ENCODE results near the gene SEC22B. TPM values are rescaled to one million over a fixed set of nuclear protein-coding genes. Genes with fewer than 3 reads are reported as not detected.
"Not testable (repeated sequence)": the region's sequence is repeated elsewhere in the genome, so short reads cannot be mapped to it uniquely, and the experiment has no call there.

SEC22B gene
- total and polyA plus RNA-seq, 7 donors, result 14.2 to 26.9 (median 24.0) TPM

DNA sequence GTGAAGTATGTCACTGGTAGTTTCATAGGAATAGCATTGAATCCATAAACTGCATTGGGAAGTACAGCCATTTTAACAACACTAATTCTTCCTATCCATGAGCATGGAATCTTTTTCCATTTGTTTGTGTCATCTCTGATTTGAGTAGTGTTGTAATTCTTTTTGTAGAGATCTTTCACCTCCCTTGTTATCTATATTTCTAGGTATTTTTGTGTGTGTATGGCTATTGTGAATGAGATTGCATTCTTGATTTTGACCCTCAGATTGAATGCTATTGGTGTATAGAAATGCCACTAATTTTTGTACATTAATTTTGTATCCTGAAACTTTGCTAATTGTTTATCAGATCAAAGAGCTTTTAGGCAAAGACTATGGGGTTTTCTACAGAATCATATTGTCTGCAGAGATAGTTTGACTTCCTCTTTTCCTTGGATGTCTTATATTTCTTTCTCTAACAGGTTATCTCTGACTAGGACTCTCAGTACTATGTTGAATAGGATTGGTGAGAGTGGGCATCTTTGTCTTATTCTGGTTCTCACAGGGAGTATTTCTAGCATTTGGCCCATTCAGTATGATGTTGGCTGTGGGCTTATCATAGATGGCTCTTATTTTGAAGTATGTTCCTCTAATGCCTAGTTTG lies 26.8 kb downstream of the SEC22B start:
- H3K9me3 ChIP-seq; H3K4me3 ChIP-seq; intact Hi-C loops (cut with DNase I); H3K4me1 ChIP-seq; H3K27me3 ChIP-seq (ENCODE audit: insufficient read depth in 3 of 3, low read length in 2 of 3); H3K36me3 ChIP-seq (ENCODE audit: insufficient read depth in 1 of 2, low read depth in 1 of 2); H3K27ac ChIP-seq; DNase-seq: not testable (repeated sequence)
- ATAC-seq, result peak in 3 of 4 donors; percentile 12 to 35 (median 17)

DNA sequence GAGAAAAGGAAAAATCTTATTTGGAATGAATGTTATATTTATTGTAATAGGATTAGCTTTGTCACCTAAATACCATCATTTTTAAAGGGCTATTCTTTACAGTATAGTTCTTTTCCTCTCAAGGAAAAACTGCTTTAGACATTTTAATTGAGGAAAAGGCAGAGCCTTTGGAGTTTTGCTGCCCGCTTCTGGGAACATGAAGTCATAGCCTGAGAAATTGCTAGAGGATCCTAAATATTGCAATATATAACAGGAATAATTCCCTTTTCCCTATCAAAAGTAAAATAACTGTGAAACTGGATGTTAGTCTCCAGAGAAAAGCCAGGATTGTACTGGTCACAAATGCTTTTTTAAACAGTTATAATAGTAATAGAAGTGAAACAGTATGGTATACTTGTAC lies 30.5 kb downstream of the SEC22B start:
- intact Hi-C loops (cut with DNase I); H3K9me3 ChIP-seq; H3K27ac ChIP-seq; DNase-seq; H3K4me1 ChIP-seq; H3K4me3 ChIP-seq; H3K27me3 ChIP-seq (ENCODE audit: insufficient read depth in 3 of 3, low read length in 2 of 3); H3K36me3 ChIP-seq (ENCODE audit: insufficient read depth in 1 of 2, low read depth in 1 of 2): not testable (repeated sequence)
- WGBS, 3 donors, result no CpG with 5 or more reads among the region's 1 CpG
- ATAC-seq, result peak in 2 of 4 donors; percentile 42 to 57

DNA sequence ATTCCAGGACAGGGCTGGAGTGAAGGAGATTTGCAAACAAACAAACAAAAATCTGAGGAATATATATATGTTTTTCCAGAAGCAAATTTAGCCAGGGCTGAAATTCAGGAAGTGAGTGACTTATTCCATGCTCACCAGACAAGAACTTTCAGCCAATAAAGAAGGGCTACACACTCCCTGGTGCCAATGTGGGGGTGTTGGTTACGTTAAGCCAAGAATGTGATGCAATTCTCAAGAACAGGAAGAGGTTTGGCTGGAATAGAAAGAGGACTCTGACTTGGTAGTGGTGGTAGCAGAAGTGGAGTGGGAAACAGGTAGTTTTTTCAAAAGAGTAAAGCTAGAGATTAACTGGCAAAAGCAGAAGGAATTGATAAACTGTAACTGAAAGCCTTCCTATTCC lies 31.7 kb downstream of the SEC22B start:
- WGBS, 3 donors, result no CpG with 5 or more reads among the region's 1 CpG

DNA sequence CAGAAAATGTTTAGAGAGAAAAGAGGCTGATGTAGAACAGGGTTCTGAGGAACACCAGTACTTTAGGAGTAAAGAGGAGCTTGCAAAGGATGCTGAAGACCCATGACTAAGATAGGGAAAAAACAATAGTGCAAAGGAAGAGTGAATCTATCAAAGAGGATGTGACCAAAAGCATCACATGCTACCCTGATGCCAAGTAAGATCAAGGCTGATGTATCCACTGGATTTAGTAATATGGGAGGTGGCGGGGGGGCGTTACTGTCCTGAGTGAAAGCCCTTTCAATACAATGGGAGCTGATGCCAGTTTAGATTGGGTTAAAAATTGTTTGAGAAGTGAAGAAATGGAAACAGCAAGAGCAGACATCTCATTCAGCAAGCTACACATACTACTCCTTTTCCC lies 32.2 kb downstream of the SEC22B start:
- WGBS, 3 donors, result 88 to 100% (median 100%) methylated on average over 2 of the region's 2 CpGs

More for the DNA sequence above, 31.7 kb downstream of the SEC22B start:
- H3K4me3 ChIP-seq; H3K4me1 ChIP-seq; H3K27me3 ChIP-seq (ENCODE audit: insufficient read depth in 3 of 3, low read length in 2 of 3); intact Hi-C loops (cut with DNase I); DNase-seq; H3K9me3 ChIP-seq; H3K36me3 ChIP-seq (ENCODE audit: insufficient read depth in 1 of 2, low read depth in 1 of 2); H3K27ac ChIP-seq: not testable (repeated sequence)
- peak; percentile 19 to 66 (median 50) for ATAC-seq

DNA sequence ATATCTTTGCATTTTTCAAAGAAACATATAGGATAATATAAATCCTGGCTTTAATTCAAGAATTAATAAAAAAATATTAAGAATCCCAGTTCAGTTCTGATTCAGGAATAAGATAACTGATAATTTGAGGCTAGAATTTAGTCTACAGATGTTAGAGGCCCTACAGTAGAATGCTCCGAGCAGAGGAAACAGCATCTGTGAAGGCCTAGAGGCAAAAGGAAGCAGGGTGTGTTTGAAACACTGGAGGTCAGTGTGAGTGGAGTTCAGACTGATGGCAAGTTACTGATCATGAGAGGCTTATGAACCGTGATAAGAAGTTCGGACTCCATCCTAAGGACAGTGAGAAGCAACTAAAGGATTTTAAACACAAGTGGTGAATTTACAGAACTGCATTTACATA lies 33.0 kb downstream of the SEC22B start:
- DNase-seq; H3K27me3 ChIP-seq (ENCODE audit: insufficient read depth in 3 of 3, low read length in 2 of 3); H3K4me3 ChIP-seq; H3K36me3 ChIP-seq (ENCODE audit: insufficient read depth in 1 of 2, low read depth in 1 of 2); H3K4me1 ChIP-seq; H3K27ac ChIP-seq; intact Hi-C loops (cut with DNase I); ATAC-seq; H3K9me3 ChIP-seq: not testable (repeated sequence)
- WGBS, 3 donors, result 48 to 65% (median 55%) methylated on average over 1 to 3 of the region's 3 CpGs

More for the DNA sequence above, 32.2 kb downstream of the SEC22B start:
- H3K36me3 ChIP-seq (ENCODE audit: insufficient read depth in 1 of 2, low read depth in 1 of 2); DNase-seq; H3K27me3 ChIP-seq (ENCODE audit: insufficient read depth in 3 of 3, low read length in 2 of 3); H3K27ac ChIP-seq; H3K9me3 ChIP-seq; intact Hi-C loops (cut with DNase I); H3K4me3 ChIP-seq; ATAC-seq; H3K4me1 ChIP-seq: not testable (repeated sequence)

DNA sequence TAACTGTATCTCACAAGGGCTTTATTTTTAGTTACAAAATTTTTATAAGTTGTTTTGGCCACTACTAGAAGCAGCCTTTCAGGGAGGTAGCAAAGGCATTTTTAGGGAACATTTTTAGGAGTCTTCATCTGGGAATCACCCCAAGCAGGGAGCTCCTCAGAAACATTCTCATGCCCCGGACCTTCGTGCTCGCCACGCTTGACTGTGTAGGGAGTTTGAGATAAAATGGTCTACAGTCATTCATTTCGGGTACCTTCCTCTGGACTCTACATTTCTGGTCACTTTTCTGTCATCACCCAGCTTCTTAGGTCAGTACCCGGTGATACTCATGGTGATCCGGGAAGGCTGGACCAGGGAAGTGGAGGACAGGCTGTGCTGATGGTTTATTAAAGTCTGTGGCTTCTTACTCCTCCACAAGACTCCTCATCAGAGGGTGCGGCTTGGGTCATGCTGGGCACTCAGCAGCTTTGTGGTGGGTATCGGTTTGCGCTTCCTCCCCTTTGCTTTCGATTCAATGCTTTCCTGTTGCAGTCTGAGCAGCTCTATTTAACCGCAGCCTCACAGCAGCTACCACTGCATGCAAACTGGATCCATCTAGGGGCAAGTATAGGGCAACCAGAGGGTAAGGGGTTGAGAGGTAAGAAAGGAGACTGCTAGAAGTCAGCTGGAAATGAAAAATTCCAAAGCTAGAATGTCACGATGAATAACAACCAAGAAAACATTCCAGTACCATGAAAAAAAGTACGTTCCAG lies 33.6 kb downstream of the SEC22B start:
- H3K27me3 ChIP-seq (ENCODE audit: insufficient read depth in 3 of 3, low read length in 2 of 3); H3K4me3 ChIP-seq; DNase-seq; H3K27ac ChIP-seq; H3K9me3 ChIP-seq; H3K36me3 ChIP-seq (ENCODE audit: insufficient read depth in 1 of 2, low read depth in 1 of 2); intact Hi-C loops (cut with DNase I); H3K4me1 ChIP-seq: not testable (repeated sequence)
- peak; percentile 24 to 48 (median 44) for ATAC-seq
- 54 to 71% (median 55%) methylated on average over 10 to 12 of the region's 14 CpGs for WGBS, 3 donors

DNA sequence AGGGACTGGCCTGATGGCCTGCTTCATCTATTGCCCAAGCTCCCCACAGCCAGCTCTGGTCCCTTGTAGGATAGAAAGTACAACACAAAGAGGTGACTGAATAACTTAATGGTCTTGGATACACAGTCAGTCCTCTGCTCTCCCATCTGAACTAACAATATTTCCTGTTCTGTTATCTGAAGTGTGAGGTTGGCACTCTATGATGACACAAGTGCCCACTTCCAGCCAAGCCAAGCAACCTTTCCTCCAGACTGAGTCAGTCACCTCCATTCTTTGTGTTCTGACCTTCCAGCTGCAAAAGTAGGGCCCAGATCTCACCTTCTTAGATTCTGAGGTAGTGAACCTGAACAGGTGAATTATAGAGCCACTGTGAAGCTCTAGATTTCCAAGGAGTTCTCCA lies 34.5 kb downstream of the SEC22B start:
- ATAC-seq; H3K4me1 ChIP-seq; intact Hi-C loops (cut with DNase I); H3K9me3 ChIP-seq; H3K27me3 ChIP-seq (ENCODE audit: insufficient read depth in 3 of 3, low read length in 2 of 3); DNase-seq; H3K4me3 ChIP-seq; H3K36me3 ChIP-seq (ENCODE audit: insufficient read depth in 1 of 2, low read depth in 1 of 2); H3K27ac ChIP-seq: not testable (repeated sequence)

DNA sequence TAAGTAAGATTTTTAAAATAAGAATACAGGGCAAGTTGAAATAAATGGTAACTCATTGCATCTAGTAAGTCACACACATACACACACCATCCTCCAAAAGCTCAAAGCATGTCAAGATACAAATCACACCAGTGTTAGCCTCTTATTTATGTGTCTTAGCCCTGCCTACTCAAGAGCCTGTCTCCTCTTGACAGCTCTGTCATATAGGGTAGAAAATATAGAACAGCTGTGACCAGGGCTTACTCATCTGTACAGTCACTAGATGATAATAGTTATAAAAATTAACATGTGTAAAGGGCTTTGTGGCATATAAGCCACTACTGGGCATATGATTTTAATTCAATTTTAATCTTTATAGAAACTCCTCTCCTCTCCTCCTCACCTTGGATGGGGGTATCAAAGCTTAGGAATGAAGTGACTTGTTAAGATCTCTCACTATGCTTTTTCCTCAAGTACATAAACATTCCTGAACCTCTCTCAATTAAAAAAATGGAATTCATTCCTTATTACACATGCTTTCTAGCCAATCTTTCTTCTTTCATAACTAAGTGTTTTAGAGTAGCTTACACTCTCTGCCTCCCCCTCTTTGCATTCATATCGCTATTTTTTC lies 35.6 kb downstream of the SEC22B start:
- intact Hi-C loops (cut with DNase I); H3K27ac ChIP-seq; H3K4me3 ChIP-seq; DNase-seq; H3K4me1 ChIP-seq; H3K9me3 ChIP-seq; H3K27me3 ChIP-seq (ENCODE audit: insufficient read depth in 3 of 3, low read length in 2 of 3); ATAC-seq; H3K36me3 ChIP-seq (ENCODE audit: insufficient read depth in 1 of 2, low read depth in 1 of 2): not testable (repeated sequence)
- WGBS, 3 donors, result 86% methylated on average over 1 of the region's 1 CpG; no CpG with 5 or more reads in 2 of the 3 donors

DNA sequence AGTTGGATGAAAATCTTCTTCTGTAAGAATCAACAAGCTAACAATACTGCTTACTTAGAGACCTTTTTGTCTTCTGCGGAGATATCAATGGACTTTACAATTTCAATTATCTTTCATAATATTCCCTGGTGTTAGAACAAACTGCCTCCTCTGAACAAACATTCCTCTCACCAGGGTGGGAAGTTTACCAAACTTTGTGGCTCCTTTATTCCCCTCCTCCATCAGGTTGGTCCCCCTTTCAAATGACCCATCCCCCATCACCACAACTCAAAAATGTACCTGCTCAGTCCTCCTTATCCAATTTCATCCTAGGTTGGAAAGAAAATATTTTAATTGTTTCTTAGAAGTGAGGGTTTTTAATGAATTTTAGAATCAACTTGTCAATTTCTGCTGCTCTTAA lies 40.2 kb downstream of the SEC22B start:
- H3K4me1 ChIP-seq; DNase-seq; ATAC-seq; H3K27me3 ChIP-seq (ENCODE audit: insufficient read depth in 3 of 3, low read length in 2 of 3); H3K36me3 ChIP-seq (ENCODE audit: insufficient read depth in 1 of 2, low read depth in 1 of 2); H3K27ac ChIP-seq; H3K9me3 ChIP-seq; intact Hi-C loops (cut with DNase I); H3K4me3 ChIP-seq: not testable (repeated sequence)
- 71 to 89% (median 88%) methylated on average over 1 of the region's 1 CpG for WGBS, 3 donors

DNA sequence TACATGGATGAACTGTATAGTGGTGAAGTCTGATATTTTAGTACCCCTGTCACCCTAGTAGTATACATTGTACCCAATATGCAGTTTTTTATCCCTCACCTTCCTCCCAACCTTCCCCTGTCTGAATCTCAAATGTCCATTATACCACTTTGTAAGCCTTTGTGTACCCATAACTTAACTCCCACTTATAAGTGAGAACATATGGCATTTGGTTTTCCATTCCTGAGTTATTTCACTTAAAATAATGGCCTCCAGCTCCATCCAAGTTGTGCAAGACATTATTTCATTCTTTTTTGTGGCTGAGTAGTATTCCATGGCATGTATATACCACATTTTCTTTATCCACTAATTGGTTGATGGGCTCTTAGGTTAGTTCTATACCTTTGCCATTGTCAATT lies 42.4 kb downstream of the SEC22B start:
- peak in 1 of 4 donors; percentile 28 for ATAC-seq
- DNase-seq; H3K9me3 ChIP-seq; H3K4me1 ChIP-seq; intact Hi-C loops (cut with DNase I); H3K36me3 ChIP-seq (ENCODE audit: insufficient read depth in 1 of 2, low read depth in 1 of 2); H3K27me3 ChIP-seq (ENCODE audit: insufficient read depth in 3 of 3, low read length in 2 of 3); H3K27ac ChIP-seq; H3K4me3 ChIP-seq: not testable (repeated sequence)
